H1 (cell line): Measurements from ENCODE around the gene LANCL2. TPM values are rescaled to one million over a fixed set of nuclear protein-coding genes. Genes with fewer than 3 reads are reported as not detected.

Source experiments
- CTCF ChIA-PET: fragments of 300-600 bp; sonication (Branson Sonifier 250); formaldehyde crosslinking; loops from one replicate; lab custom pipeline; 2021; ENCODE audit not compliant: partially characterized antibody; lab: Charles Lee
- POLR2A ChIA-PET: fragments of 300-600 bp; sonication (Branson Sonifier 250); formaldehyde crosslinking; loops from one replicate; lab custom pipeline; 2021; ENCODE audit warnings: inconsistent platforms; ENCODE audit not compliant: partially characterized antibody; lab: Charles Lee
- DNase-seq, 2 experiments: peaks; one replicate each; pipeline versions ENCODE4 v3.0.0 to v3.0.0-alpha.2; 2010 to 2022; ENCODE audit warnings: low spot score in 2 of 2, low read depth in 1 of 2, mixed read lengths in 1 of 2
- FAIRE-seq: peaks from 2 replicates; lab custom pipeline; 2011; peaks lifted over from hg19 to GRCh38; lab: Jason Lieb, UNC
- H2AFZ ChIP-seq: 2 replicates; pipeline ENCODE4 v1.8.1; 2012; ENCODE audit warnings: low read length, inconsistent platforms
- H2AK5ac ChIP-seq: 2 replicates; pipeline ENCODE4 v1.6.1; 2013; ENCODE audit warnings: low read depth, low read length
- H2BK120ac ChIP-seq: replicated peaks from 2 replicates; pipeline ENCODE3; 2013; ENCODE audit warnings: low read depth, low read length, inconsistent platforms
- H2BK12ac ChIP-seq: 2 replicates; pipeline ENCODE4 v1.6.1; 2013; ENCODE audit warnings: low read depth, low read length
- H2BK15ac ChIP-seq: 2 replicates; pipeline ENCODE4 v1.6.1; 2013; ENCODE audit warnings: low read length
- H2BK20ac ChIP-seq: 2 replicates; pipeline ENCODE4 v1.6.1; 2013; ENCODE audit warnings: low read length
- H2BK5ac ChIP-seq: 2 replicates; pipeline ENCODE4 v1.6.1; 2013; ENCODE audit warnings: low read depth, low read length
- H3K14ac ChIP-seq: 2 replicates; pipeline ENCODE4 v1.6.1; 2013; ENCODE audit warnings: inconsistent platforms; ENCODE audit not compliant: insufficient read length
- H3K18ac ChIP-seq: 2 replicates; pipeline ENCODE4 v1.6.1; 2013; ENCODE audit warnings: low read length; ENCODE audit errors: extremely low read depth
- H3K23ac ChIP-seq: 2 replicates; pipeline ENCODE4 v1.6.1; 2013; ENCODE audit warnings: inconsistent platforms; ENCODE audit not compliant: insufficient read length
- H3K23me2 ChIP-seq: 2 replicates; pipeline ENCODE4 v1.6.1; 2013; ENCODE audit warnings: low read depth, low read length
- H3K27ac ChIP-seq: 2 replicates; pipeline ENCODE4 v1.6.1; 2011; ENCODE audit warnings: low read depth, low read length, inconsistent platforms
- H3K27me3 ChIP-seq, 4 experiments: replicated peaks in 1 of 4; 1 replicate in 1 of 4; 2 replicates in 3 of 4; pipeline versions ENCODE4 v1.6.1 to v1.8.1; 2011 to 2013; ENCODE audit warnings: low read length in 3 of 4, mild to moderate bottlenecking in 3 of 4, inconsistent platforms in 2 of 4, mixed read lengths in 2 of 4, moderate library complexity in 1 of 4; ENCODE audit not compliant: control insufficient read depth in 3 of 4, insufficient read depth in 3 of 4; ENCODE audit errors: extremely low read depth in 1 of 4
- H3K36me3 ChIP-seq, 4 experiments: 2 replicates each; pipeline versions ENCODE4 v1.6.1 to v1.8.1; 2011 to 2013; ENCODE audit warnings: mild to moderate bottlenecking in 4 of 4, low read length in 3 of 4, moderate library complexity in 2 of 4, control low read depth in 1 of 4, inconsistent platforms in 1 of 4; ENCODE audit not compliant: insufficient read depth in 4 of 4, control insufficient read depth in 2 of 4
- H3K4ac ChIP-seq: replicated peaks from 2 replicates; pipeline ENCODE3; 2013; ENCODE audit warnings: low read length, low read depth, mixed read lengths, inconsistent platforms; ENCODE audit not compliant: insufficient read length
- H3K4me1 ChIP-seq, 4 experiments: replicated peaks in 1 of 4; 1 replicate in 1 of 4; 2 replicates in 3 of 4; pipeline versions ENCODE4 v1.6.1 to v1.8.1; 2011 to 2013; ENCODE audit warnings: low read length in 3 of 4, inconsistent platforms in 2 of 4, mixed read lengths in 1 of 4; ENCODE audit not compliant: insufficient read depth in 4 of 4, control insufficient read depth in 3 of 4
- H3K4me2 ChIP-seq, 2 experiments: 2 replicates each; pipeline versions ENCODE4 v1.6.1 to v1.8.1; 2011 to 2013; ENCODE audit warnings: low read depth in 2 of 2, low read length in 2 of 2, control low read depth in 1 of 2, inconsistent platforms in 1 of 2, mild to moderate bottlenecking in 1 of 2; ENCODE audit not compliant: insufficient read depth in 1 of 2
- H3K4me3 ChIP-seq, 4 experiments: fragments of 200-600, 300-600 bp in 1 of 4; sonication (generic), shearing (Covaris generic), sonication (Bioruptor Twin) in 1 of 4; 2 replicates each; pipeline versions ENCODE4 v1.5.1 to v1.8.1; 2011 to 2016; ENCODE audit warnings: low read length in 4 of 4, low read depth in 3 of 4, control low read depth in 2 of 4, inconsistent platforms in 2 of 4, mild to moderate bottlenecking in 2 of 4, mixed read lengths in 1 of 4, moderate library complexity in 1 of 4; ENCODE audit not compliant: insufficient read depth in 2 of 4; ENCODE audit errors: extremely low read depth in 1 of 4
- H3K56ac ChIP-seq: replicated peaks from 2 replicates; pipeline ENCODE3; 2013; ENCODE audit warnings: low read depth, mild to moderate bottlenecking, mixed read lengths, low read length, inconsistent platforms; ENCODE audit not compliant: insufficient read length
- H3K79me1 ChIP-seq: 2 replicates; pipeline ENCODE4 v1.6.1; 2013; ENCODE audit warnings: low read depth, low read length, control low read depth
- H3K79me2 ChIP-seq, 2 experiments: 2 replicates each; pipeline versions ENCODE4 v1.6.1 to v1.8.1; 2012 to 2013; ENCODE audit warnings: low read length in 2 of 2, mild to moderate bottlenecking in 2 of 2, inconsistent platforms in 1 of 2; ENCODE audit not compliant: insufficient read depth in 2 of 2, control insufficient read depth in 1 of 2
- H3K9ac ChIP-seq, 4 experiments: replicated peaks in 1 of 4; 1 replicate in 1 of 4; 2 replicates in 3 of 4; pipeline versions ENCODE4 v1.6.1 to v1.8.1; 2011 to 2013; ENCODE audit warnings: low read depth in 3 of 4, low read length in 3 of 4, control low read depth in 2 of 4, mild to moderate bottlenecking in 2 of 4, moderate library complexity in 2 of 4, inconsistent platforms in 1 of 4; ENCODE audit errors: extremely low read depth in 1 of 4
- H3K9me3 ChIP-seq, 2 experiments: 2 replicates each; pipeline versions ENCODE4 v1.6.1 to v1.8.1; 2012 to 2013; ENCODE audit warnings: mild to moderate bottlenecking in 2 of 2, moderate library complexity in 2 of 2, control low read depth in 1 of 2, inconsistent platforms in 1 of 2, low read depth in 1 of 2, low read length in 1 of 2, mixed read lengths in 1 of 2; ENCODE audit not compliant: insufficient read depth in 2 of 2
- H4K20me1 ChIP-seq, 2 experiments: replicated peaks in 1 of 2; 2 replicates each; pipeline versions ENCODE3 to v1.8.1; 2011 to 2013; ENCODE audit warnings: inconsistent platforms in 2 of 2, low read length in 2 of 2, mild to moderate bottlenecking in 1 of 2; ENCODE audit not compliant: insufficient read depth in 2 of 2, control insufficient read depth in 1 of 2
- H4K5ac ChIP-seq: 2 replicates; pipeline ENCODE4 v1.6.1; 2013; ENCODE audit warnings: low read length, low read depth, mixed read lengths, inconsistent platforms; ENCODE audit not compliant: insufficient read length
- H4K8ac ChIP-seq: 2 replicates; pipeline ENCODE4 v1.8.0; 2013; ENCODE audit warnings: mild to moderate bottlenecking, moderate library complexity, low read length, inconsistent platforms; ENCODE audit not compliant: insufficient read depth; ENCODE audit errors: extremely low read depth
- H4K91ac ChIP-seq: replicated peaks from 2 replicates; pipeline ENCODE3; 2013; ENCODE audit warnings: low read length, mixed read lengths, inconsistent platforms; ENCODE audit not compliant: insufficient read length
- ASH2L ChIP-seq: fragments of 200-600, 300-600 bp; sonication (generic); IDR thresholded peaks from one replicate; pipeline ENCODE4 v1.7.1; 2017; ENCODE audit warnings: low read length
- CTBP2 ChIP-seq: IDR thresholded peaks from 2 replicates; pipeline ENCODE4 v1.7.0; 2011; ENCODE audit warnings: borderline replicate concordance, mild to moderate bottlenecking, moderate library complexity, mixed read lengths, low read length; ENCODE audit not compliant: insufficient read depth, insufficient read length
- GABPA ChIP-seq: IDR thresholded peaks from 2 replicates; pipeline ENCODE4 v1.6.1; 2011; ENCODE audit warnings: mild to moderate bottlenecking, low read length, moderate library complexity, borderline replicate concordance; ENCODE audit not compliant: insufficient read depth
- YY1 ChIP-seq: IDR thresholded peaks from 2 replicates; pipeline ENCODE4 v1.6.1; 2011; ENCODE audit warnings: low read depth, mild to moderate bottlenecking, low read length
- WGBS, 2 experiments: shearing (Covaris generic) in 1 of 2; methylation state at CpG; one replicate each; pipeline versions ENCODE4 v1.1.6 to v1.1.7; 2013 to 2015; ENCODE audit warnings: low lambda C conversion rate in 2 of 2, mixed read lengths in 2 of 2, inconsistent platforms in 1 of 2, low coverage in 1 of 2, missing lambda C conversion rate in 1 of 2; ENCODE audit not compliant: insufficient replicate concordance in 2 of 2, insufficient coverage in 1 of 2, insufficient read length in 1 of 2; ENCODE audit errors: extremely low coverage in 1 of 2, missing lambda C conversion rate in 1 of 2; 5-methylcytosine and 5-hydroxymethylcytosine counted together
- polyA plus RNA-seq, 7 experiments: library from polyadenylated mRNA; depleted of rRNA in 3 of 7; stranded (reverse) in 5 of 7; unstranded in 2 of 7; fragments of >200 nt in 5 of 7; fragments of 200-250 nt in 2 of 7; gene quantifications; 1 replicate in 5 of 7; 2 replicates in 1 of 7; 4 replicates in 1 of 7; pipeline versions ENCODE4 v1.2.1 to v1.2.3, GENCODE V29; 2011 to 2013; ENCODE audit warnings: missing spikeins in 2 of 7, mixed read lengths in 2 of 7
- total RNA-seq: library from RNA; stranded (reverse); fragmentation: NEBNext Ultra II Directional; extraction: Animal tissue kit (Norgen Biotek cat#: 25700); gene quantifications from 2 replicates; pipeline ENCODE4 v1.2.1, GENCODE V29; 2021
- TF ChIP-seq, protein P1 (sequence below): IDR thresholded peaks from 2 replicates; pipeline ENCODE4 v1.6.1; 2012; ENCODE audit warnings: inconsistent platforms

Gene LANCL2
- total and polyA plus RNA-seq, 2 of the 8 experiments (the other 6 are each of a cell fraction or from before 2014, with no cell fraction given) = 9.2 to 9.5 TPM

DNA sequence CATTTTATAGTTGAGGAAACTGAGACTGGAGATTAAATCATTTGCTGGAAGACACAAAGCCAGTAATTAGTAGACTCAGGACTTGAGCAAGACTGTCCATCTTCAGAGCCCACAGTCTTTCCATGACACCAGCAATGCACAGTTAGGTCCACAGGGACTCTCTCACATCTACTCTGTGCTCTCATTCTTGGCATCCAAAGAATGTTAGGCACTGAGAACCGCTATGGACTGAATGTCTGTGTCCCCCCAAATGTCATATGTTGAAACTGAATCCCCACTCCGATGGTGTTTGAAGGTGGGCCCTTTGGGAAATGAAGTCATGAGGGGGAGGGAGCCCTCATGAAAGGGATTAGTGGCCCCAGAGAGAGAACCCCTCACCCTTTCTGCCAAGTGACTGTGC, 100.6 kb downstream of the LANCL2 start:
- Histone ChIP-seq H4K8ac (no peak overlapping the region), H3K14ac (no peak overlapping the region), H3K23me2 (no peaks in the 10 kb centered on the region), H4K20me1 (no peaks in the 10 kb centered on the region), H2BK120ac (no peak overlapping the region), H2BK20ac (no peak overlapping the region), H3K56ac (no peak overlapping the region), H3K27me3 (no peaks in the 10 kb centered on the region), H2BK5ac (no peak overlapping the region), H3K27ac (no peak overlapping the region), H3K4ac (no peak overlapping the region), H3K18ac (no peak overlapping the region), H3K4me3 (no peak overlapping the region), H4K91ac (no peak overlapping the region), H3K9me3 (peaks cover 32 to 48% of the 10 kb centered on the region in 2 experiments), H3K79me1 (no peaks in the 10 kb centered on the region), H3K9ac (no peak overlapping the region), H3K4me2 (no peak overlapping the region), H3K79me2 (no peaks in the 10 kb centered on the region), H4K5ac (no peak overlapping the region), H3K36me3 (peaks cover 0 to 44% (median 3%) of the 10 kb centered on the region in 4 experiments; a peak in 3 of 8 replicates), H2BK15ac (no peak overlapping the region), H3K4me1 (no peaks in the 10 kb centered on the region), H3K23ac (no peak overlapping the region), H2AFZ (no peak overlapping the region), H2AK5ac (no peak overlapping the region), H2BK12ac (no peak overlapping the region)
- DNase-seq = no peak
- TF ChIP-seq CTBP2 (no peak), GABPA (no peak), YY1 (no peak), ASH2L (no peak)
- TF ChIP-seq, protein P1, sequence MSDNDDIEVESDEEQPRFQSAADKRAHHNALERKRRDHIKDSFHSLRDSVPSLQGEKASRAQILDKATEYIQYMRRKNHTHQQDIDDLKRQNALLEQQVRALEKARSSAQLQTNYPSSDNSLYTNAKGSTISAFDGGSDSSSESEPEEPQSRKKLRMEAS = no peak
- 93% methylated on average over 2 of the region's 2 CpGs; no CpG with 5 or more reads in 1 of the 2 experiments for WGBS, 2 experiments
- POLR2A ChIA-PET = interaction anchor here (1.4 kb wide), 1 partner anchor 10 kb away, joined by 4 read pairs; no protein-coding TSS in a partner anchor
- FAIRE-seq = no peak
- CTCF ChIA-PET = no interaction called here
